LNCaP clone FGC (cell line): ENCODE data around the gene LAD1.

ENCODE experiments used
- DNase-seq: peaks from one replicate; pipeline ENCODE4 v3.0.0-alpha.2; 2011; ENCODE audit warnings: low read depth
- H3K4me3 ChIP-seq: 2 replicates; pipeline ENCODE4 v1.5.1; 2011; ENCODE audit warnings: mild to moderate bottlenecking, low read depth, low read length, control low read depth
- TF ChIP-seq, protein P1 (sequence below): IDR thresholded peaks from 2 replicates; pipeline ENCODE4 v1.5.1; 2012; ENCODE audit warnings: mild to moderate bottlenecking; ENCODE audit not compliant: control insufficient read depth, insufficient read depth; ENCODE audit errors: extremely low read depth

Gene LAD1

DNA sequence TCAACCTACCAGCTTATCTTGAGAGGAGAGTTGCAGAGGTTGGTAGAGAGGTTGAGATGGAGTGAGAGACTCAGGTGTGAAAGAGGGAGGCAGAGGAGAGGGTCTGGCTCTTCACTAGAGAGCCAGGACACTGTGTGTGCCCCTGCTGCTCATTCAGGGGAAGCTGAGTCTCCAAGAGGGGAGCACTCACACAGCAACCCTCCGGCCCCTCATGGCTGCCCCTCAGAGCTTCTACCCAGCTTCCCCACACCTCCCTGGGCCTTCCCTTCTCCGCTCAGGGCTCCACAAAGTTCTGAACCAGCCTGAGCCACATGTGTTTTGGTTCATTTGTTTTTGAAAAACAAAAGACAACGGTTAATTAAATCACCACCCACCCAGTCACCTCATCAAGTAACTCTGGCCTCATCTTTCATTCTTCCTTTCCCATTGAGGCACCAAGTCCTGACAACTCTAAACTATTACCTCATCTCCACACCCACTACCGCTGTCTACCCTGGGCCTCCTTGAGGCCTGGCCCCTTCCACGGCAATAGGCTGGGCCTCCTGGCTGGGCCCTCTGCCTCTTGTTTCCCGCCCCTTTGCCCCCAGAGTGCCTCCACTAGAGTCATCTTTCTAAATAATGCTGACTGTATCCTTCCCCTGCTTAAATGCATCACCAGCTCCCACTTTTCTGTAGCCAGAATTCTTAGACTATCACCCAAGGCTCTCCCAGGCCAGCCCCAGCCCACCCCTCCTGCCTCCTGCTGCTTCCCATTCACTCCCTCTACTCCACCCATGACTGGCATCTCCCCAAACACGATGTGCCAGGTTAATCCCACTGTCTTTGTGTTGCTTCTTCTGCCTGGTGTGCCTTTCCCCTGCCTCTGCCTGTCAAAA, 54.7 kb downstream of the LAD1 start:
- no peak for DNase-seq
- H3K4me3 ChIP-seq, result no peak overlapping the region
- TF ChIP-seq, protein P1, sequence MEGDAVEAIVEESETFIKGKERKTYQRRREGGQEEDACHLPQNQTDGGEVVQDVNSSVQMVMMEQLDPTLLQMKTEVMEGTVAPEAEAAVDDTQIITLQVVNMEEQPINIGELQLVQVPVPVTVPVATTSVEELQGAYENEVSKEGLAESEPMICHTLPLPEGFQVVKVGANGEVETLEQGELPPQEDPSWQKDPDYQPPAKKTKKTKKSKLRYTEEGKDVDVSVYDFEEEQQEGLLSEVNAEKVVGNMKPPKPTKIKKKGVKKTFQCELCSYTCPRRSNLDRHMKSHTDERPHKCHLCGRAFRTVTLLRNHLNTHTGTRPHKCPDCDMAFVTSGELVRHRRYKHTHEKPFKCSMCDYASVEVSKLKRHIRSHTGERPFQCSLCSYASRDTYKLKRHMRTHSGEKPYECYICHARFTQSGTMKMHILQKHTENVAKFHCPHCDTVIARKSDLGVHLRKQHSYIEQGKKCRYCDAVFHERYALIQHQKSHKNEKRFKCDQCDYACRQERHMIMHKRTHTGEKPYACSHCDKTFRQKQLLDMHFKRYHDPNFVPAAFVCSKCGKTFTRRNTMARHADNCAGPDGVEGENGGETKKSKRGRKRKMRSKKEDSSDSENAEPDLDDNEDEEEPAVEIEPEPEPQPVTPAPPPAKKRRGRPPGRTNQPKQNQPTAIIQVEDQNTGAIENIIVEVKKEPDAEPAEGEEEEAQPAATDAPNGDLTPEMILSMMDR, result no peak

DNA sequence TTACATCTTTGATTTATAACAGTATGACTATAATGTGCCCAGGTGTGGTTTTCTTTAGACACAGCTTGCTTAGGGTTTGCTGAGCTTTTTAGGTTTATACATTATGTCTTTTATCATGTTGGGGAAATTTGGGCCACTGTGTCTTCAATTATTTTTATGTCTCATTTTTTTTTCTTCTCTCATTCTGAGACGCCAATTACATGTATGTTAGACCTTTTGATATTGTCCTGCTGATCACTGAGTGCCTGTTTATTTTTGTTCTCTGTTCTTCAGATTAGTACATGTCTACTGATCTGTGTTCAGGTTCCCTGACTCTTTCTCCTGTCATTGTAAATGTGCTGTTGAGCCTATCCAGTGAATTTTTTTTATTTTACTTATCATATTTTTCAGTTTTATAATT, 57.7 kb downstream of the LAD1 start:
- H3K4me3 ChIP-seq, result no peak overlapping the region
- TF ChIP-seq, protein P1, result no peak
- no peak for DNase-seq

DNA sequence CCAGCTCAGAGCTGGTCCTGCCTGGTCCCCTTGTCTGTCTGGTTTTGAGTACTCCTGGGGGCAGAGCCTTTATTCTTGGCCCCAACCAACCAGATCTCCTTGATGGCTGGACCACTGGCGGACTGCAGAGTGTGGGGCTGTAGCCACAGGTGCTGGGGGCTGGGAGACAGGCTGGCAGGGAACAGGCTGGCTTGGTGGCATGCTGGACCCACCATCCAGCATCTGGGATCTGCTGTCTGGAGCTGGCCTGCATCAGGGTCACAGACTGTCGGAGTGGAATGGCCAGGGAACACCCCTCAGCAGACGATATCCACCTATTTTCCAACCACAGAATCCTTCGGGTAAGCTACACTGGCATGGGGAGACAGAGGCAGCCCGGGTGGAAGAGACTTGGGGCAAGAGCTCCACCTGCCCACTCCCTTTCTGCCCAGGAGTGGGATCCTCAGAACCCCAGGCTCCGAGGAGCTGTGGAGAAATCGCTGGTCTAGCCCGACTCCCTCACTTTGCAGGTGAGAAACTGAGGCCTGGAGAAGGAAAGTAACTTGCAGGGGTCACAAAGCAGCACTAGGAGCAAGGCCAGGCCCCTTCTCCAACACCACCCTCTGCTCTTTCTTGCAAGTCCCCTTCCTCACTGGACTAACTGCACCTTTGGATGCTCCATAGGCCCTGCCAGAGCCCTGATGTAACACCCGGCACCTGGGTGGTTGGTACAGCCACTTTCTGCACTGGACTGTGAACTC, 62.2 kb downstream of the LAD1 start:
- DNase-seq, result no peak
- H3K4me3 ChIP-seq, result no peak overlapping the region
- TF ChIP-seq, protein P1, result no peak

DNA sequence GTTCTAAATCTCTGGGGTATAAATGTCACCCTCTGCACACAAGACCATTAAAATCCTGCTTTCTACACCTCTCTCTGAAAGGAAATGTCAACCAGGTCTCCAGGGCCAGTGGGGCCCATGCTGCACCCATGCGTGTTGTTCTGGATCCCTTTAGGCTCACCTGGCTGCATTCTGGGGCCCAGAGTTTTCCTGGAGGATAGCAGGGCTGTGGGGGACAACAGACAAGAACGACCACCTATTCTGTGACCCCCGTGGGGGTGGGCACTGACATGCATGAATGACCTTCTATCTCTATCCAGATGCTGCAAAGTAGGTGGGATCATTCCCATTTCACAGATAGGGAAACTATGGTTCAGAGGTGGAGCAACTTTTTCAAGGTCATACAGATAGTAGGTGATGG, 63.2 kb downstream of the LAD1 start:
- no peak overlapping the region for H3K4me3 ChIP-seq
- TF ChIP-seq, protein P1, result no peak
- no peak for DNase-seq

DNA sequence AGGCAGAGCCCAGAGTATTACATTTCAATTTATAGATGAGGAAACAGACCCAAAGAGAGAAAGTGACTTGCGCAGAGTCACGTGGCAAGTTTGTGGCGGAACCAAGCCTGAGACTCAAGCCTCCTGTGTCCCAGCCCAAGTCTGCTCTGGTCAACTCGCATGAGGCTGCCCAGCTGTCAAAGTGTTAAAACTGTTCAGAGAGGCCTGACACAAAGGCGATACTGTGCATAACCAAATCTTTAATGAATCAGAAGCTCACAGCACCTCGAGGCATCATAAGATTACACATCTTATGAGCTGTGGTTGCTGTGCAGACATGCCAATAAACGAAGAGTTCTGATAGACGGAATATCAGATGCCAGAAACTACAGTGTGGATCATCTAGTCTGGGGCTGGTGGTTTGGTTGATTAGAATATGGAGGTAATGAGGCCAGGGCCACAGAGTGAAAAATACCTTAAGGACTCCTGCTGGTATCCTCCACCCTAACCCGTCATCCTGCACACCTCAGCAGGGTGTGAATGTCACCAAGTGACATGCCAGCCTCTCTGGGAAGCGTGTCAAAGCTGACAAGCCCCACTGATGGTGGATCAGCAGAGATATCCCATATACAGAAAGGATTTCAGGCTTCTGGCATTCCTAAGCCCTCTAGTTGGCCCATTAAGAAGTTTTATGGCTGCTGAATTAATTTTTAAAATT, 63.8 kb downstream of the LAD1 start:
- TF ChIP-seq, protein P1, result no peak
- DNase-seq, result no peak

DNA sequence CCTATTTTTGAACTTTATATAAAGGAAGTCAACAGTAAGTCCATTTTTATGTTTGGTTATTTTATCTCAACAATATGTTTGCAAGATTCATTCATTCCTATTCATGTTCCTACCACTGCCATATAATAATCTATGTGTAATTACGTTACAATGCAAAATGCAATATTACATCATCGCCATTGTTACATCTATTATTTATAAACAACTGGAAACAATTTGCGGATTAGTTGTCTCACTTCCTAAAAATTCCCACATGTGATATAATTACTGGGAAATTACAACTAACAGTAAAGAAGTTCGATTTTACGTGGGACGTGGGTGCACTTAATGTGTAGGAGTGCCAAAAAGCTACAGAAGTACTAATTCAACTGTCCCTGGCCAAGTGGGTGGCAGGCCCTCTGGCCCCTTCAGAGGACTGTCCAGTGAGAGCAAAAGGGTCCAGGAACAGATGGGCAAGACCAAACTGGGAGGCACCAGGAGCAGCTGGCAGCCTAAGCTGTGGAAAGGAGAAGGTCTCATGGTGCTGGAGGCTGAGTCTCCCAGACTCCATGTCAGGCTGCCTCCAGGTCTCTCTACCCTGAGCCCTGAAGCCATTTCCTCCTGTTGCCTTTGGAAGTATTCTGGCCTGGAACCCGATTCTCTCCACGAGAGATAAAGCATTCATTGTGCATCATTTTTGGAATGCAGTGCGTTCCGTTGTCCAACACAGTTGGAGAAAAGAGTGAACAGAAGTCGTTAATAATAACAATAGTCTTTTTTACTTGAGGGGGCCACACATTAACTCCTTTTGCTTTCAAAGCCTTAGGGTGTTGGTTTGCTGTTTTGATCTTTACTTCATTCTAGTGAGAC, 64.6 kb downstream of the LAD1 start:
- TF ChIP-seq, protein P1, result no peak

More for the DNA sequence above, 63.8 kb downstream of the LAD1 start:
- H3K4me3 ChIP-seq, result no peak overlapping the region

More for the DNA sequence above, 64.6 kb downstream of the LAD1 start:
- DNase-seq, result no peak
- H3K4me3 ChIP-seq, result no peak overlapping the region
